Cerebellar cortex (tissue), 1 donor: ENCODE data around the gene LGI4.

ENCODE experiments used
- DNase-seq: peaks from one replicate; pipeline ENCODE4 v3.0.0-alpha.2; 2015; ENCODE audit warnings: low spot score

LGI4 gene

GRCh38 chr19:35123573-35123972 is 11.3 kb downstream of the LGI4 start:
- DNase-seq, result no peak

DNA sequence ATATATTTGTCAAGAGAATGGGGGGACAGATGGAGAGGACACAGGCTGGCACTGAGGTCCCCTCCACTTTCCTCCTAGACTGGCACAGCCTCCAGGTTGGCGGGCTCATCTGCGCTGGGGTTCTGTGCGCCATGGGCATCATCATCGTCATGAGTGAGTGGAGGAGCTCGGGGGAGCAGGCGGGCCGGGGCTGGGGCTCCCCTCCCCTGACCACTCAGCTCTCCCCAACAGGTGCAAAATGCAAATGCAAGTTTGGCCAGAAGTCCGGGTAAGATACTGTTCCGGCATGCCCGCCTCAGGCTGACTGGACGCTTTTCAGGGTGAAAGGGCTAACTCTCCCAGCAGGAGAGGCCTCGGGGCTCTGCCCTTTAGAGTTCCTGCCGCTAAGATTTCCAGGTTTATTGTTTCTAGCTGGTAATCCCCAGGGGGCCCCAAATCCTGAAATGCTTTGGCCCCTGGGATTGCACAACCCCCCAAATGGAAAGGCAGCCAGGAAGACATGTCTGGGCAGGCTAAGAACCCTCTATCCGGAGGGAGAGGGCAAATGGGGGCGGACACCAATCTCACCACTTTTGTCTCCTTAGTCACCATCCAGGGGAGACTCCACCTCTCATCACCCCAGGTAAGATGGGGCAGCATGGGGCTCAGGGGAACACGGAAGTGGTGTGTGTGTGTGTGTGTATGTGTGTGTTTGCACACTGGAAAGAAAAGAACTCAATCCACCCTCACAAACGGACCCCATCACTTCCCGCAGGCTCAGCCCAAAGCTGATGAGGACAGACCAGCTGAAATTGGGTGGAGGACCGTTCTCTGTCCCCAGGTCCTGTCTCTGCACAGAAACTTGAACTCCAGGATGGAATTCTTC is 11.9 kb downstream of the LGI4 start:
- no peak for DNase-seq

- no peak for DNase-seq
Observed at GRCh38 chr19:35120898-35121297, 14.0 kb downstream of the LGI4 start.

DNA sequence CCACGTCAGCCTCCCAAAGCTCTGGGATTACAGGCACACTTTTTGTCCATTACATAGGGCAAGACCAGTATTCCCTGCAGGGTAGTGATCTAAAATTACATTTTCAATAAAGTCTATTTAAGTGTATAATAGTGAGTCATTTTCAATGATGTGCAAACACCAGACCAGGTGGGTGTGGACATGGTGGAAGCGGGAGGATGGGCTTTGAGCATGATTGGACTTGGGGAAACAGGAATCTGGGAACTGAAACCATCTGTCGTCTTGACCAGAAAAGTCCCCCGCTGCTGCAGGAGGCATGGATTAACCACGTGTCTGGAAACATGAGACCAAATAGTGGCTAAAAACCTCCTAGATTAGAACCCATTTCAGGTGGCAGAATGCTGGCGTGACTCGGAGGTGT is 14.4 kb downstream of the LGI4 start:
- DNase-seq, result peak; percentile 78

- DNase-seq, result no peak
Observed at GRCh38 chr19:35119578-35120155, 15.2 kb downstream of the LGI4 start.

- no peak for DNase-seq
Observed at GRCh38 chr19:35119091-35119490, 15.8 kb downstream of the LGI4 start.

- DNase-seq, result no peak
Observed at GRCh38 chr19:35118268-35119020, 16.4 kb downstream of the LGI4 start.

DNA sequence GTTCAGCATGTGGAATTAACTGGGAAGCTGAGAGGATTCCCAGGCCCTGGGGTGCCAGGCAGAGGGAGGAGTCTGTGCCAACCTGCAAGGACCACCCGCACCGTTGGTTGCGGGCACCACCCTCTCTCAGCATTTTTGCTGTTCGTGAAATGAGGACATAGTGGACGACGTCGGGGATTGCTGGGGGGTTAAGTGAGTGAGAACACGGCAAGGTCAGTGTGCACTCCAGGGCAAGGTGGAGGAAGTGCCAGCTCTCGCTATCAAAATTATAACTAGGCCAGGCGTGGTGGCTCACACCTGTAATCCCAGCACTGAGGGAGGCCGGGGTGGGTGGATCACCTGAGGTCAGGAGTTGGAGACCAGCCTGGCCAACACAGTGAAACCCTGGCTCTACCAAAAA is 17.1 kb downstream of the LGI4 start:
- DNase-seq, result no peak

DNA sequence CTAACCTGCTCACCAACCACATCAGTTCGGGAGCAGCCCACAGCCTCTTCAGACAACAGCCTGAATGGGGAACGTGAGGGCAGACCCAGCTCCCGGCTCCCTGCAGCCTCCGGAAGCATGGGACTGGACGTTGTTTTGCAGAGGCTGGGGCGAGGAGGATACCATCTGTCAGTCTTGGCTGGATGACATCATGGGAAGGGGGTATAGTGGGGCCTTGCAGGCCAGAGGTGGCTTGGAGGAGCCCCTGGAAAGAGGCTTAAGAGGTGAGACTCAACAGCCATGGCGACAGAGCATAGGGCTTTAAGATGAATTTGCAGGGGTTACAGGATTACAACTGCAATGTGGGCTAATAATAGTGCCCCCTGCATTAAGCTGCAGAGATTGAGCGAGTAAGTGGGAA is 17.7 kb downstream of the LGI4 start:
- no peak for DNase-seq

DNA sequence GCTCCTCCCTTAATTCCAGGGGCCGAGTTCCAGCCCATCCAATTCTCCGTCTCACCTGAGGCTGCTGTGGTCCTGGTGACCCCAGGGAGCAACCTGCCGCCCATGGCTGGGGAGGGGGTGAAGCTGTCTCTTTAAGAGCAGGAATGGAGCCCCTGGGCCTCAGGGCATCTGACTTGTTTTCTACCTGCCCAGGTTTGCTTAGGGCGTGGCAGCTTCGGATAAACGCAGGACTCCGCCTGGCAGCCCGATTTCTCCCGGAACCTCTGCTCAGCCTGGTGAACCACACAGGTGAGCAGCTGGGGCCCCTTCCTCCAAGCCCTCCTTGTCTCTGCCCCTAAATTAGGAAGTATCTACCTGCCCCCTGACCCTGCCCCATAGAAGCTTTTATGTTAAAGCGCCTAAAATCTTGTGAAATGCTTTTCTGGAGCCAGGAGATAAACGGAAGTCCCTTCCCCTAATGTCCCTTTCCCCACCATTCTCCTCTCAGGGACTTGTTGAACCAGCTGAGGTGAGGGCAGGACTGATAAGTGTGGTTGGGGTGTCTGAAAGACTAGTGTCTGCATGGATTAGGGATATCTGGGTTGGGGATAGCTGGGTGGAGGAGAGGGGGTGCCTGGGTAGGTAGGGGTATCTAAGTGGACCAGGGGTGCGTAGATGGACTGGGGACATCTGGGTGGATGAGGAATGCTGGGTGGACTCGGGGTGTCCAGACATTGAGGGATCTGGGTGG is 18.6 kb downstream of the LGI4 start:
- no peak for DNase-seq

GRCh38 chr19:35115177-35115951 is 19.5 kb downstream of the LGI4 start, which contains the start of gene FXYD3:
TSS of gene FXYD3 (plus strand) at chr19:35115823. CDS start at chr19:35119377, 3,554 bp downstream.
- DNase-seq, result peak; percentile 27

DNA sequence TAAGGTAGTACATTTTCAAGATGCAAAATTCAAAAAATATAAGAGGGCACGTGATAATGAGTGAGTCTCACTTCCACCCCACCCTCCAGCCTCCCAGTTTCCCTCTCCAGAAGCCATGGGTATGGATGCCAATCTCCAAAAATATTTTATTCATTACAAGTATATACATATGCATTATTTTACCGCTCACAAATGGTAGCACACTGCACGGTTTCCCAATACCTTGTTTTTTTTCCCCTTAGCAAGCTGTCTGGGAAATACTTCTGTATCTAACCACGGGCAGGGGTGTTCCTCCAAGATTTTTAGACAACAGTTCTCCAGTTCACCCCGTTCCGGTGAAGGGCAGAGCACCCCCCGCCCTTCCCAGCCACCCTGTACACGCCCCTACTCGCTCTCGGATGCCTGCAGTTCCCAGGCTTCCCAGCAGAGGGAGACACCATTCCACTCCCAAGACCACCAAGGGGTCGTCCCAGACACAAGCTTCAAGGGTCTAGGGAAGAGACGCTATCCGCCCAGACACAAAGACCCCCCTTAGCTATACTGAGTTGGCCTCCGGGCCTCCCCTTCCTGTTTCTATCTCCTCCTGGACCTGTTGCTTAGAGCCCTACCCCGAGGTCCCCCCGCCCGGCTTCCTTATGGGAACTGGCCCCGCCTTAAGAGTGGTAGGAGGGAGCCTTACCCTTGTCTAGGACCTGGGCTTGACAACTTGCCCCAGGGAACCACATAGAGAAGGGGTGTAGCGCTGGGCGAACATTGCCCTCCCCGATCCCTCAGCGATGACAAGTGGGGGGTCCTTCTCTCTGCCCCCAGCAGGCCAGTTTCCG is 20.3 kb downstream of the LGI4 start:
- DNase-seq, result peak; percentile 56

DNA sequence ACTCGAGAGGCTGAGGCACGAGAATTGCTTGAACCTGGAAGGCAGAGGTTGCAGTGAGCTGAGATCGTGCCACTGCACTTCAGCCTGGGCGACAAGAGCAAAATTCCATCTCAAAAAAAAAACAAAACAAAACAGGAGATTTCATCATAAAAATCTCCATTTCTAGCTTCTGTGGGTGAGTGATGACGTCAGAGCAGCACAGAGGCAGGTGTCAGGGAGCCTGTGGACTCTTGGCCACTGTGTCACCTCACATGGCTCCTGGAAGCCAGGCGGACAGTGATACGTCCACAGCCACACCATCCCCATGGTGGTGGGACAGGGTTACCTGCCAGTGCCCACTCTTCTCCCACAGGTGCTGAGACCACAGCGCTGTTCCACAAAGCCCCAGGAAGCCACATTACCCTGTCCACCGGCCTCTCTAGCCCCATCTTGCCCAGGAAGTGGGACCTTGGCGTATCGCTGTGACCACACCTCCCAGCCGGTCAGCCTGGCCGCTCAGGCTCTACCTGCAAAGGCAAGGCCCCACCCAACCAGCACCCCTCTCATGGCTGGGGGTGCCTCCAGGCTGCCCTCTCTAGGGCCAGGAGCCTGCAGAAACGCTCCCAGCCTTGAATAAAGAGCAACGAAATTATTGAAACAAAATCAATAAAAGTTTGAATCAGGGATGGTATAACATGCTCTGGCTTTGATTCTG is 21.7 kb downstream of the LGI4 start:
- DNase-seq, result no peak

- no peak for DNase-seq
Observed at GRCh38 chr19:35110974-35111373, 23.9 kb downstream of the LGI4 start.

DNA sequence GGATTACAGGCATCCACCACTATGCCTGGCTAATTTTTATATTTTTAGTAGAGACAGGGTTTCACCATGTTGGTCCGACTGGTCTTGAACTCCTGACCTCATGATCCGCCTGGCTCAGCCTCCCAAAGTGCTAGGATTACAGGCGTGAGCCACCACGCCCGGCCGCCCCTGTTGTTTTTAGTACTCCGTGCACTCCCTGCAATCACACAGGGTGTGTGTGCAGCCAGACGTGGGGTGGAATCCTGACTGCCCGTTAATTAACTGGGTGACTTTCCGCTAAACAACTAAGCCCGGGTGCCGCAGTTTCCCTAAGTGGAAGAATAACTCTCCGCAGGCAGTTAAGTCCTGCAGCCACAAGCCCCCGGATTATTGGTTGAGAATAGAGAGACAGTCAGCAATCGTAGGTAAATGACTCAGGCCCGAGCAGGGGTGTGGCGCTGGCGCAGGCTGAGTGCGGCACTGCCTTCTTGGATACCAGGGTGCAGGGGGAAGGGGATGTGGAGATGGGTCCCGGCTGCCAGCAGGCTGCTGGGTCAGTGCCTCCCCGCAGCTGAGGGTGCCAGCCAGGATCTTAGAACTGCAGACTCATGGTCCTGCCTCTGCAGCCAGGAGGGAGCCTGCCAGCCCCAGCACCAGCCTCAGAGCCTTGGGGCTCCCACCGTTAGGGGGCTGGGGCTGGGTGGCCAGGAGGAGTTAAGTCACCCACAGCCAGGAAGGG is 25.3 kb downstream of the LGI4 start:
- DNase-seq, result no peak

GRCh38 chr19:35108730-35109129 is 26.1 kb downstream of the LGI4 start:
- no peak for DNase-seq

DNA sequence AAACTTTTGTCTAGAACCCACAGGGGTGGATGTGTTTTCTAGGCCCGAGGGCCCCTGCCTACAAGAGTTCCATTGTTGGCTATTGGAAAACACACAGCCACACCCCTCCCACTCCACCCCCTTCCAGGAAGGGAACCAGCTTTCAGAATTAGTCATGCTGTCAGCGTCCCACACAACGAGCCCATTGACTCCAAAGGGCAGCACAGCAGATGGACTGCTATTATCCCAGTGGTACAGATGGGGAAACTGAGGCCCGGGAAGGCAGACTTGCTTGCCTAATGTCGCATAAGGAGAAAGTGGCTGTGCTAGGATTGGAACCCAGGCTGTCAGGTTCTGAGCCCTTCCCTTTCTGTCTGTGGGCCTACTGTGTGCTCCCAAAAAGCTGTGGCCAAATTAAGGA is 27.3 kb downstream of the LGI4 start:
- no peak for DNase-seq

- DNase-seq, result no peak
Observed at GRCh38 chr19:35106898-35107541, 27.8 kb downstream of the LGI4 start.

DNA sequence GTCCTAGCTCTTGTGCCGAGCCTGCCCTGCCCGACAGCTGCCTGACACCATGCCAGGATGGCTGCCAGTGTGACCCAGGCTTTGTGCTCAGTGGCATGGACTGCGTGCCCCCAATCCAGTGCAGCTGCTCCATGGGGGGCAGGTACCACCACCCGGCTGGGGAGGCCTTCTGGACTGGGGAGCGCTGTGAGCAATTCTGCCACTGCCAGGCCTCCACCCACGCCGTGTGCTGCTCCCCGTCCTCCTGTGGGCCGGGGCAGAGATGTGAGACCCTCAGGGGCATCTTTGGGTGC is 28.6 kb downstream of the LGI4 start:
- DNase-seq, result no peak
